ENCODE results near the gene RAMP3. TPM values are rescaled to one million over a fixed set of nuclear protein-coding genes. Genes with fewer than 3 reads are reported as not detected.

The RAMP3 gene
- total RNA-seq, 2 experiments from 2014 or later = not detected

DNA sequence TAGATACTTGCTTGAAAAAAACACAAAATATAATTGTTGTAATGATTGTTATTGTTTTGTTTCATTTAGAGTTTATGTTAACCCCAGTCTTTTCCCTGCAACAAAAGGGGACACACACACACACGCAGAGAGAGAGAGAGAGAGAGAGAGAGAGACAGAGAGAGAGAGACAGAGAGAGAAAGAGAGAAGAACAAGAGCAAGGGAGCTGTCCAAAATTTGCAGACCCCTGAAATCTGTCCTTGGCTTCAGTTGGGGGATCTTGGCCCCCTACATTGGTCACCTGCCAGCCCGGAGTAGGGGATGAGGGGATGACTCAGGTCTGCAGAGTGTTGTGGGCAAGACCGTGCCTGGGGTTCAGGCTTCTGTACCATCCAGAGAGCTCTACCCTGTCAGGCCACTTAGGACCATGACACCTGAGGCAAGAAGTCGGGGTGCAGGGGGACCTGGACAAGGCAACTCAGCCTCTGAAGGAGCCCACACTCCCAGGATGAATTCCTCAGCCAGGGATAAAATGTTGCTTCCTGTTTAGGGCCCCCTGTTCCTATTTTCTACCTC lies 73.1 kb downstream of the RAMP3 start:
- CTCF ChIA-PET = no interaction called here

DNA sequence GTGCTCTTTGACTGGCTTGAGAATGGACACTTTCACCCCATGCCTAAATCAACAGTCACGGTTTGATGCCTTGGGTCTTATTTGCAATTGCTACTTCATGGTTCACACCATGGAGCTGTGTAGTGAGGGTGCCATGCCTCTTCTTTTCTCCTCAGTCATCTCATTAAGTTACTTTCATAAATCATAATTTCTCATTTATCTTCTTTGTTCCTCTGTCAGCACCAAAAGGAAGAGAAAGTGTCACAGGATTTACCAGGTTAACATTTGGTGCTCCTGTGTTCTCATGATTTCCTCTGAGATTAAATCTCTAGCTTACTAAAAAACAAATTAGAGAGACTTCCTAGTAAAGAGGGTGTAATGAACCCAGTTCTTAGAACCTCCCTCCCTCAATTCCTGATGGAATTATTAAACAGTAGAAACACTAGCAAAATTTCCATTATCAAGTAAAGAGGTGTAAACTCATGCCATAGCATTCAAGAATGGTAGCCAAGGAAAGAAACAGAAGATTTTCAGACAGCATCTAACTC lies 75.7 kb downstream of the RAMP3 start:
- POLR2A ChIA-PET = no interaction called here

More for the DNA sequence above, 73.1 kb downstream of the RAMP3 start:
- POLR2A ChIA-PET = no interaction called here

More for the DNA sequence above, 75.7 kb downstream of the RAMP3 start:
- CTCF ChIA-PET = no interaction called here

Other genes with a start within 250 kb of the RAMP3 start
- 100 to 1,000 TPM; 316 TPM for gene MYO1G, start 178.8 kb upstream of the RAMP3 start, total RNA-seq
- 10 to 100 TPM; 54.2 to 56.3 TPM for gene CCM2, start 157.6 kb upstream of the RAMP3 start, total RNA-seq
- gene NACAD, start 68.8 kb upstream of the RAMP3 start, total RNA-seq = under 1 TPM; 0.40 to 0.92 TPM
- 100 to 1,000 TPM; 213 to 221 TPM for gene TBRG4, start 46.1 kb upstream of the RAMP3 start, total RNA-seq

All from activated CD8-positive, alpha-beta memory T cell treated with anti-CD3 and anti-CD28 coated beads for 36 hours (primary cell).